Liver (tissue), 9 donors: Measurements from ENCODE around the gene CCNE1. TPM values are rescaled to one million over a fixed set of nuclear protein-coding genes. Genes with fewer than 3 reads are reported as not detected.

ENCODE experiments used
- DNase-seq: peaks from one replicate; pipeline ENCODE4 v3.0.0-alpha.2; 2017; ENCODE audit warnings: low spot score
- H3K27ac ChIP-seq, 2 donors: one replicate each; pipeline ENCODE4 v1.7.0; 2013; ENCODE audit warnings: inconsistent platforms in 2 of 2, low read length in 2 of 2, control low read depth in 1 of 2, low read depth in 1 of 2, mild to moderate bottlenecking in 1 of 2
- H3K27me3 ChIP-seq, 4 donors: one replicate each; pipeline versions ENCODE4 v1.6.1 to v1.7.0; 2013; ENCODE audit warnings: low read length in 3 of 4, inconsistent platforms in 1 of 4, mild to moderate bottlenecking in 1 of 4, moderate library complexity in 1 of 4; ENCODE audit not compliant: control insufficient read depth in 4 of 4, insufficient read depth in 4 of 4
- H3K36me3 ChIP-seq, 4 donors: one replicate each; pipeline versions ENCODE4 v1.6.1 to v1.7.0; 2013; ENCODE audit warnings: low read length in 3 of 4, mild to moderate bottlenecking in 3 of 4, low read depth in 1 of 4, moderate library complexity in 1 of 4; ENCODE audit not compliant: control insufficient read depth in 4 of 4, insufficient read depth in 3 of 4
- H3K4me1 ChIP-seq, 4 donors: one replicate each; pipeline versions ENCODE4 v1.6.1 to v1.7.0; 2013; ENCODE audit warnings: low read length in 3 of 4, mild to moderate bottlenecking in 3 of 4, moderate library complexity in 1 of 4; ENCODE audit not compliant: control insufficient read depth in 4 of 4, insufficient read depth in 4 of 4
- H3K4me3 ChIP-seq, 3 donors: one replicate each; pipeline versions ENCODE4 v1.6.1 to v1.7.0; 2013; ENCODE audit warnings: low read length in 3 of 3, control low read depth in 1 of 3, low read depth in 1 of 3, mild to moderate bottlenecking in 1 of 3
- H3K9ac ChIP-seq, 2 donors: one replicate each; pipeline ENCODE4 v1.7.0; 2013; ENCODE audit warnings: low read length in 2 of 2, mild to moderate bottlenecking in 2 of 2, moderate library complexity in 2 of 2, control low read depth in 1 of 2, low read depth in 1 of 2
- H3K9me3 ChIP-seq, 4 donors: one replicate each; pipeline versions ENCODE4 v1.6.1 to v1.7.0; 2013; ENCODE audit warnings: low read length in 3 of 4; ENCODE audit not compliant: control insufficient read depth in 4 of 4
- EGR1 ChIP-seq, 2 donors: IDR thresholded peaks; 2 replicates each; pipeline ENCODE4 v1.6.1; 2016 to 2018; ENCODE audit warnings: antibody characterized with exemption in 2 of 2, low read depth in 2 of 2
- FOXA1 ChIP-seq: IDR thresholded peaks from 2 replicates; pipeline ENCODE4 v1.6.1; 2016; ENCODE audit warnings: antibody characterized with exemption
- FOXA2 ChIP-seq: IDR thresholded peaks from 2 replicates; pipeline ENCODE4 v1.6.1; 2016; ENCODE audit warnings: antibody characterized with exemption
- GABPA ChIP-seq, 2 donors: IDR thresholded peaks in 1 of 2; conservative IDR thresholded peaks in 1 of 2; 2 replicates each; pipeline ENCODE4 v1.6.1; 2016; ENCODE audit warnings: antibody characterized with exemption in 2 of 2, mild to moderate bottlenecking in 1 of 2, moderate library complexity in 1 of 2
- HNF4A ChIP-seq, 2 donors: conservative IDR thresholded peaks; 2 replicates each; pipeline ENCODE4 v1.6.1; 2016; ENCODE audit warnings: antibody characterized with exemption in 2 of 2, mild to moderate bottlenecking in 2 of 2
- HNF4G ChIP-seq: IDR thresholded peaks from 2 replicates; pipeline ENCODE4 v1.6.1; 2016; ENCODE audit warnings: antibody characterized with exemption
- JUND ChIP-seq, 2 donors: IDR thresholded peaks; 2 replicates each; pipeline ENCODE4 v1.6.1; 2016; ENCODE audit warnings: antibody characterized with exemption in 2 of 2
- NR2F2 ChIP-seq: IDR thresholded peaks from 2 replicates; pipeline ENCODE4 v1.6.1; 2016; ENCODE audit warnings: antibody characterized with exemption
- RAD21 ChIP-seq, 2 donors: IDR thresholded peaks; 2 replicates each; pipeline ENCODE4 v1.6.1; 2016; ENCODE audit warnings: antibody characterized with exemption in 2 of 2, mild to moderate bottlenecking in 2 of 2
- RXRA ChIP-seq, 2 donors: IDR thresholded peaks; 2 replicates each; pipeline ENCODE4 v1.6.1; 2017 to 2018; ENCODE audit warnings: antibody characterized with exemption in 2 of 2, mild to moderate bottlenecking in 1 of 2
- SP1 ChIP-seq: IDR thresholded peaks from 2 replicates; pipeline ENCODE4 v1.6.1; 2018; ENCODE audit warnings: antibody characterized with exemption, mild to moderate bottlenecking
- TAF1 ChIP-seq: conservative IDR thresholded peaks from 2 replicates; pipeline ENCODE4 v1.6.1; 2016; ENCODE audit warnings: antibody characterized with exemption, mild to moderate bottlenecking
- YY1 ChIP-seq: IDR thresholded peaks from 2 replicates; pipeline ENCODE4 v1.6.1; 2016; ENCODE audit warnings: antibody characterized with exemption, mild to moderate bottlenecking
- ZBTB33 ChIP-seq: IDR thresholded peaks from 2 replicates; pipeline ENCODE4 v1.6.1; 2016; ENCODE audit warnings: antibody characterized with exemption
- WGBS: extraction: QIAGEN DNeasy Blood & Tissue Kit; methylation state at CpG from one replicate; pipeline ENCODE4 v1.1.7; 2013; 5-methylcytosine and 5-hydroxymethylcytosine counted together
- polyA plus RNA-seq, 2 donors: library from polyadenylated mRNA; stranded (reverse) in 1 of 2; unstranded in 1 of 2; fragments of 200-250 nt in 1 of 2; fragments of >200 nt in 1 of 2; fragmentation: Nextera tagmentation in 1 of 2; extraction: Ambion mirVana in 1 of 2; gene quantifications; one replicate each; pipeline versions ENCODE4 v1.2.1 to v1.2.3, GENCODE V29; 2013 to 2015
- total RNA-seq, 2 donors: library from RNA; depleted of rRNA; stranded (reverse); fragments of >200 nt; gene quantifications; one replicate each; pipeline ENCODE4 v1.2.3, GENCODE V29; 2014
- TF ChIP-seq, protein P1 (sequence below): IDR thresholded peaks from 2 replicates; pipeline ENCODE4 v1.6.1; 2016; ENCODE audit warnings: antibody characterized with exemption
- TF ChIP-seq, protein P2 (sequence below): IDR thresholded peaks from 2 replicates; pipeline ENCODE4 v1.6.1; 2016; ENCODE audit warnings: antibody characterized with exemption, mild to moderate bottlenecking
- TF ChIP-seq, protein P3 (sequence below): fragments of 150-350 bp; IDR thresholded peaks from 2 replicates; pipeline ENCODE4 v1.5.1; 2017; ENCODE audit warnings: improper control_type of control experiment, low read depth, low read length; ENCODE audit not compliant: missing input control
- TF ChIP-seq, protein P4 (sequence below): IDR thresholded peaks from 2 replicates; pipeline ENCODE4 v1.6.1; 2016; ENCODE audit warnings: antibody characterized with exemption
- donor health status: healthy.
- donor health status: healthy.
- donor health status: healthy.
- donor health status: healthy.
- donor health status: healthy.

Gene CCNE1
- total and polyA plus RNA-seq, 4 donors = 0.32 to 19.5 (median 0.79) TPM

- Histone ChIP-seq H3K27ac (no peak overlapping the region), H3K4me1 (peaks cover 4 to 8% (median 7%) of the 10 kb centered on the region in 4 donors), H3K27me3 (no peaks in the 10 kb centered on the region), H3K4me3 (no peak overlapping the region), H3K36me3 (no peaks in the 10 kb centered on the region), H3K9me3 (no peaks in the 10 kb centered on the region), H3K9ac (no peak overlapping the region)
- no peak for DNase-seq
- WGBS = 66% methylated on average over 2 of the region's 2 CpGs
- TF ChIP-seq HNF4G (no peak), GABPA (IDR thresholded peaks at IDR 0.05 in 1 of 2, conservative IDR thresholded peaks at IDR 0.05 in 1 of 2) (no peak), FOXA1 (no peak), YY1 (no peak), SP1 (no peak)
- TF ChIP-seq, protein P1, sequence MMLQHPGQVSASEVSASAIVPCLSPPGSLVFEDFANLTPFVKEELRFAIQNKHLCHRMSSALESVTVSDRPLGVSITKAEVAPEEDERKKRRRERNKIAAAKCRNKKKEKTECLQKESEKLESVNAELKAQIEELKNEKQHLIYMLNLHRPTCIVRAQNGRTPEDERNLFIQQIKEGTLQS = no peak
Observed at GRCh38 chr19:29849208-29849607, 37.4 kb downstream of the CCNE1 start.

GRCh38 chr19:29850482-29850881 lies 38.7 kb downstream of the CCNE1 start:
- 82% methylated on average over 2 of the region's 2 CpGs for WGBS
- no peak overlapping the region for H3K4me3 ChIP-seq
- no peak overlapping the region for H3K27ac ChIP-seq
- no peaks in the 10 kb centered on the region for H3K27me3 ChIP-seq
- H3K36me3 ChIP-seq = no peaks in the 10 kb centered on the region
- DNase-seq = no peak
- no peak for TF ChIP-seq TAF1
- TF ChIP-seq RAD21 (IDR thresholded peaks at IDR 0.05) = no peak
- TF ChIP-seq, protein P2, sequence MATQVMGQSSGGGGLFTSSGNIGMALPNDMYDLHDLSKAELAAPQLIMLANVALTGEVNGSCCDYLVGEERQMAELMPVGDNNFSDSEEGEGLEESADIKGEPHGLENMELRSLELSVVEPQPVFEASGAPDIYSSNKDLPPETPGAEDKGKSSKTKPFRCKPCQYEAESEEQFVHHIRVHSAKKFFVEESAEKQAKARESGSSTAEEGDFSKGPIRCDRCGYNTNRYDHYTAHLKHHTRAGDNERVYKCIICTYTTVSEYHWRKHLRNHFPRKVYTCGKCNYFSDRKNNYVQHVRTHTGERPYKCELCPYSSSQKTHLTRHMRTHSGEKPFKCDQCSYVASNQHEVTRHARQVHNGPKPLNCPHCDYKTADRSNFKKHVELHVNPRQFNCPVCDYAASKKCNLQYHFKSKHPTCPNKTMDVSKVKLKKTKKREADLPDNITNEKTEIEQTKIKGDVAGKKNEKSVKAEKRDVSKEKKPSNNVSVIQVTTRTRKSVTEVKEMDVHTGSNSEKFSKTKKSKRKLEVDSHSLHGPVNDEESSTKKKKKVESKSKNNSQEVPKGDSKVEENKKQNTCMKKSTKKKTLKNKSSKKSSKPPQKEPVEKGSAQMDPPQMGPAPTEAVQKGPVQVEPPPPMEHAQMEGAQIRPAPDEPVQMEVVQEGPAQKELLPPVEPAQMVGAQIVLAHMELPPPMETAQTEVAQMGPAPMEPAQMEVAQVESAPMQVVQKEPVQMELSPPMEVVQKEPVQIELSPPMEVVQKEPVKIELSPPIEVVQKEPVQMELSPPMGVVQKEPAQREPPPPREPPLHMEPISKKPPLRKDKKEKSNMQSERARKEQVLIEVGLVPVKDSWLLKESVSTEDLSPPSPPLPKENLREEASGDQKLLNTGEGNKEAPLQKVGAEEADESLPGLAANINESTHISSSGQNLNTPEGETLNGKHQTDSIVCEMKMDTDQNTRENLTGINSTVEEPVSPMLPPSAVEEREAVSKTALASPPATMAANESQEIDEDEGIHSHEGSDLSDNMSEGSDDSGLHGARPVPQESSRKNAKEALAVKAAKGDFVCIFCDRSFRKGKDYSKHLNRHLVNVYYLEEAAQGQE = no peak
- TF ChIP-seq FOXA1 = no peak
- no peak for TF ChIP-seq NR2F2
- no peak for TF ChIP-seq EGR1 (IDR thresholded peaks at IDR 0.05; ENCODE audit: low read depth in 2 of 2)
- no peak for TF ChIP-seq SP1
- TF ChIP-seq HNF4G = no peak
- no peak for TF ChIP-seq YY1
- H3K9ac ChIP-seq = no peak overlapping the region
- H3K9me3 ChIP-seq = no peaks in the 10 kb centered on the region
- peaks cover 2 to 3% (median 2%) of the 10 kb centered on the region in 4 donors for H3K4me1 ChIP-seq

- WGBS = 77% methylated on average over 3 of the region's 3 CpGs
- Histone ChIP-seq H3K27ac (no peak overlapping the region), H3K36me3 (no peaks in the 10 kb centered on the region), H3K4me3 (no peak overlapping the region), H3K4me1 (no peaks in the 10 kb centered on the region), H3K27me3 (no peaks in the 10 kb centered on the region), H3K9me3 (no peaks in the 10 kb centered on the region), H3K9ac (no peak overlapping the region)
- DNase-seq = no peak
- TF ChIP-seq HNF4A (conservative IDR thresholded peaks at IDR 0.05) = no peak
- no peak for TF ChIP-seq ZBTB33
- no peak for TF ChIP-seq SP1
- TF ChIP-seq JUND (IDR thresholded peaks at IDR 0.05) = no peak
- TF ChIP-seq YY1 = no peak
- TF ChIP-seq, protein P1 = no peak
- TF ChIP-seq TAF1 = no peak
- TF ChIP-seq, protein P3, sequence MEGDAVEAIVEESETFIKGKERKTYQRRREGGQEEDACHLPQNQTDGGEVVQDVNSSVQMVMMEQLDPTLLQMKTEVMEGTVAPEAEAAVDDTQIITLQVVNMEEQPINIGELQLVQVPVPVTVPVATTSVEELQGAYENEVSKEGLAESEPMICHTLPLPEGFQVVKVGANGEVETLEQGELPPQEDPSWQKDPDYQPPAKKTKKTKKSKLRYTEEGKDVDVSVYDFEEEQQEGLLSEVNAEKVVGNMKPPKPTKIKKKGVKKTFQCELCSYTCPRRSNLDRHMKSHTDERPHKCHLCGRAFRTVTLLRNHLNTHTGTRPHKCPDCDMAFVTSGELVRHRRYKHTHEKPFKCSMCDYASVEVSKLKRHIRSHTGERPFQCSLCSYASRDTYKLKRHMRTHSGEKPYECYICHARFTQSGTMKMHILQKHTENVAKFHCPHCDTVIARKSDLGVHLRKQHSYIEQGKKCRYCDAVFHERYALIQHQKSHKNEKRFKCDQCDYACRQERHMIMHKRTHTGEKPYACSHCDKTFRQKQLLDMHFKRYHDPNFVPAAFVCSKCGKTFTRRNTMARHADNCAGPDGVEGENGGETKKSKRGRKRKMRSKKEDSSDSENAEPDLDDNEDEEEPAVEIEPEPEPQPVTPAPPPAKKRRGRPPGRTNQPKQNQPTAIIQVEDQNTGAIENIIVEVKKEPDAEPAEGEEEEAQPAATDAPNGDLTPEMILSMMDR = no peak
- TF ChIP-seq FOXA2 = no peak
- no peak for TF ChIP-seq RXRA (IDR thresholded peaks at IDR 0.05)
- no peak for TF ChIP-seq FOXA1
- no peak for TF ChIP-seq NR2F2
- TF ChIP-seq, protein P4, sequence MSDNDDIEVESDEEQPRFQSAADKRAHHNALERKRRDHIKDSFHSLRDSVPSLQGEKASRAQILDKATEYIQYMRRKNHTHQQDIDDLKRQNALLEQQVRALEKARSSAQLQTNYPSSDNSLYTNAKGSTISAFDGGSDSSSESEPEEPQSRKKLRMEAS = no peak
- no peak for TF ChIP-seq EGR1 (IDR thresholded peaks at IDR 0.05; ENCODE audit: low read depth in 2 of 2)
Observed at GRCh38 chr19:29851769-29852521, 40.2 kb downstream of the CCNE1 start.
